IgD-negative memory B cell (primary cell): ENCODE data around the gene ARF1. TPM values are rescaled to one million over a fixed set of nuclear protein-coding genes. Genes with fewer than 3 reads are reported as not detected.

Experiments
- H3K27ac Mint-ChIP-seq, 3 donors: one replicate each; pipeline ENCODE4 v1.8.0; 2020 to 2022; ENCODE audit warnings: mild to moderate bottlenecking in 3 of 3, mixed read lengths in 3 of 3, moderate library complexity in 1 of 3
- H3K27me3 Mint-ChIP-seq: one replicate; pipeline ENCODE4 v1.8.0; 2021; ENCODE audit warnings: mixed read lengths
- H3K36me3 Mint-ChIP-seq: one replicate; pipeline ENCODE4 v1.8.0; 2020; ENCODE audit warnings: mild to moderate bottlenecking, mixed read lengths
- H3K4me1 Mint-ChIP-seq, 3 donors: one replicate each; pipeline ENCODE4 v1.8.0; 2020 to 2022; ENCODE audit warnings: mixed read lengths in 3 of 3, mild to moderate bottlenecking in 1 of 3
- H3K4me3 Mint-ChIP-seq, 4 donors: one replicate each; pipeline ENCODE4 v1.8.0; 2020 to 2022; ENCODE audit warnings: mild to moderate bottlenecking in 4 of 4, mixed read lengths in 4 of 4, moderate library complexity in 3 of 4
- H3K9me3 Mint-ChIP-seq, 3 donors: one replicate each; pipeline ENCODE4 v1.8.0; 2020 to 2021; ENCODE audit warnings: mixed read lengths in 3 of 3, mild to moderate bottlenecking in 1 of 3
- polyA plus RNA-seq: library from polyadenylated mRNA; unstranded; fragments of 300-500 nt; fragmentation: Illumina TruSeq; gene quantifications from one replicate; pipeline ENCODE4 v1.2.3, GENCODE V29; 2021

The ARF1 gene
- 428 TPM for polyA plus RNA-seq

DNA sequence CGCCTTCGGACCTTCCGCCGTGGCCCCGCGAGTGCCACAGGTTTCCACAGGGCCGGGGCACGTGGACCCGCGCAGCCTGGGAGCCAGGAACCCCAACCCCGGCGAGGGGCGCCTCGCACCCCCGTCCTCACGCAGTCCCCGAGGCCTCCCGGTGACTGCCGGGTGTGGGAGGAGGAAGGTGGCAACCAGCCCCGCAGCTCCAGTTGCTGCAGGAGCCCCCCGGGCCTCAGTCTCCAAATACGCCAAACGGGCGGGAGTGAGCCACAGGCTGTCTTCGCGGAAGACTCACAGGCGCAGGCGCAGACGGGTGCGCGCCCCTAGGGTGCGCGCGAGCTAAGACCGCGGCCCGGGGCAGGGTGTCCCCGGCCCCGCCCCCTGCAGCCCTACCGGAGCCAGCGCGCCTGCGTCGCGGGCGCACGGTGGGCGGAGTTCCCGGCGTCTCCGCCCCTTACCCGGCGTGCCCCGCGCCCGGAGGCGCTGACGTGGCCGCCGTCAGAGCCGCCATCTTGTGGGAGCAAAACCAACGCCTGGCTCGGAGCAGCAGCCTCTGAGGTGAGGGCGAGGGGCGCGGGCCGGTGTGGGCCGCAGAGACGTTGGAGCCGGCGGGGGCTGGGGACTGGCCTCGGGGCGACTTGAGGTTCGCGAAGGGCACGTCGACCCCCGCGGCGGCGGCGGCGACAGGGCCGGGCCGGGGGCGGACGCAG is at the start of gene ARF1:
ARF1 (plus strand) TSS at position 495 of the 704 bp plus-strand sequence. CDS start 14,407 bp downstream, outside the sequence.
- Mint-ChIP-seq H3K36me3 (no peaks in the 10 kb centered on the region), H3K4me1 (peaks cover 27 to 40% (median 33%) of the 10 kb centered on the region in 3 donors), H3K27ac (peak within 1 kb of the TSS; percentile 95 to 99 (median 97)), H3K9me3 (no peaks in the 10 kb centered on the region), H3K27me3 (no peaks in the 10 kb centered on the region), H3K4me3 (peak within 1 kb of the TSS; percentile 93 to 99 (median 96))

DNA sequence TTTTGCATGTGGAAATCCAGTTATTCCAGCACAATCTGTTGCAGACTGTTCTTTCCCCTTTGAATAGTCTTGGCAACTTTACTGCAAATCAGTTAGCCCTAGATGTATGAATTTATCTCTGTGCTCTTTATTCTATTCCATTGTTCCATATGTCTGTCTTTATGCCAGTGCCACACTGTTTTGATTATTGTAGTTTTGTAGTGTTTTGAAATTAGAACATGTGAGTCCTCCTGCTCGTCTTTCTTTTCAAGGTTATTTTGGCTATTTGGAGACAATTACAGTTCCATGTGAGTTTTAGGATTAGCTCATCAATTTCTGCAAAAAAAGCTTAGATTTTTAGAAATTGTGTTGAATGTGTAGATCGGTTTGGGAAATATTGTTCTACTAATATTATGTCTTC is 49.1 kb upstream of the ARF1 start:
- no peak overlapping the region for H3K27ac Mint-ChIP-seq
- H3K4me3 Mint-ChIP-seq, result no peak overlapping the region
- H3K4me1 Mint-ChIP-seq, result peaks cover 0 to 3% (median 2%) of the 10 kb centered on the region in 3 donors
- H3K9me3 Mint-ChIP-seq, result peaks cover 0 to 8% (median 6%) of the 10 kb centered on the region in 3 donors
- peaks cover 2% of the 10 kb centered on the region for H3K36me3 Mint-ChIP-seq
- H3K27me3 Mint-ChIP-seq, result peaks cover 21% of the 10 kb centered on the region

DNA sequence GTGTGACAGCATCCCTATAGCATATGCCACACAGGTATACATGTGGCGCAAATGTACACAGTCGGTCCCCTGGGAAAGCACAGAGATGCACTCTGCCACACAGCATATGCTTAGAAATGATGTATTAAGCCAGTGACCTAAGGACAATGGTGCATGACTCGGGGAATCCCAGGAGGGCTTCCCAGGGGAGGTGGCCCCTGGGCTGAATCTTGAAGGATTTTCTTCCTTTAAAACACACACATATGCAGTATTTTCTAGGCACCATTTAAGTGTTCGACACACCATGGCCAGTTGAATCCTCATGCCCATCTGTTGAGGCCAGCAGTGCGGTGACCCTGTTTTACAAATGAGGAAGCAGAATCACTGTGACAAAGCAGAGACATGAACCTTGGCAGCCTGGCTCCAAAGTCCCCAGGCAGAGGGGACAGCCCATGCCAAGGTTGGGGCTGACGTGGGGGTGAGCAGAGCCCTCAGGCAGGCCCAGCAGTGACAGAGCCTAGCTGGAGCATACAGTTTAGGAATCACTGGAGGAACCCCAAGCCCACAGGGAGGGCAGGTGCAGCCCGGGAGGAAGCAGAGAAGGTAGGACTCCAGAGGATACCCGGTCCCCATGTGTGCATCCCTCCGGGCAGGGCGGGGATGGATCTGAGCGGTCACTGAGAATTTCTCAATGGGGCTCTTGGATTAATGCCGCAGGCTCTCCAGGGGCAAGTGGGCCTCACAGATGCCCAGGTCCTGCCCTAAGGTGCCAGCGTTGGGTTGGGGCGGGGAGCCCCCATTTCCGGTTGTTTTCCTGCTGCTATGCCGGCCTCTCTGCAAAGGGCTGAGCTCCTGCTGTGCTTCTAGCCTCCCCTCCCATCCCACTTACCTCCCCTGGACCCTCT is 47.3 kb upstream of the ARF1 start:
- Mint-ChIP-seq H3K4me3 (no peak overlapping the region), H3K36me3 (peaks cover 2% of the 10 kb centered on the region), H3K27me3 (peaks cover 28% of the 10 kb centered on the region), H3K9me3 (peaks cover 0 to 8% (median 6%) of the 10 kb centered on the region in 3 donors), H3K4me1 (peaks cover 0 to 3% (median 2%) of the 10 kb centered on the region in 3 donors), H3K27ac (no peak overlapping the region)

DNA sequence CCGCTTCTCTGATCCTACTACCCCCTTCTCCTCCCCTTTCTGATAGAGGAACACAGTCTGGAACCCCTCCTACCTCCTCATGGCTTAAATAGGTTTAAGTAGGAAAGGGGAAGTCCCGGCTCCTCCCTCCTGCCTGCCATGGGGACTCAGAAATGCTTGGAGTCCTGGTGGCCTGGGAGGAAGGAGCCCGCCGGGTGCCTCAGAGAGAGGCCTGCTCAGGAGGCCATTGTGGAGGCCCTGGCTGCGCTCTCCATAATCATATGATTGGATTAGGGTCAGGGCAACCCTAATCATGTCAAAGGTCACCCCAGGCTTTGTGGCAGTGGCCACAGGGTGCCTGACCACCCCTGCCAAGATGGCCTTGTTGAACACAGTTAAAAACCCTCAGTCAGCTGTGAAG is 46.7 kb upstream of the ARF1 start:
- no peak overlapping the region for H3K27ac Mint-ChIP-seq
- H3K4me3 Mint-ChIP-seq, result no peak overlapping the region
- H3K9me3 Mint-ChIP-seq, result peaks cover 0 to 8% (median 6%) of the 10 kb centered on the region in 3 donors
- peaks cover 2% of the 10 kb centered on the region for H3K36me3 Mint-ChIP-seq
- peaks cover 30% of the 10 kb centered on the region for H3K27me3 Mint-ChIP-seq
- H3K4me1 Mint-ChIP-seq, result peaks cover 0 to 3% (median 2%) of the 10 kb centered on the region in 3 donors

DNA sequence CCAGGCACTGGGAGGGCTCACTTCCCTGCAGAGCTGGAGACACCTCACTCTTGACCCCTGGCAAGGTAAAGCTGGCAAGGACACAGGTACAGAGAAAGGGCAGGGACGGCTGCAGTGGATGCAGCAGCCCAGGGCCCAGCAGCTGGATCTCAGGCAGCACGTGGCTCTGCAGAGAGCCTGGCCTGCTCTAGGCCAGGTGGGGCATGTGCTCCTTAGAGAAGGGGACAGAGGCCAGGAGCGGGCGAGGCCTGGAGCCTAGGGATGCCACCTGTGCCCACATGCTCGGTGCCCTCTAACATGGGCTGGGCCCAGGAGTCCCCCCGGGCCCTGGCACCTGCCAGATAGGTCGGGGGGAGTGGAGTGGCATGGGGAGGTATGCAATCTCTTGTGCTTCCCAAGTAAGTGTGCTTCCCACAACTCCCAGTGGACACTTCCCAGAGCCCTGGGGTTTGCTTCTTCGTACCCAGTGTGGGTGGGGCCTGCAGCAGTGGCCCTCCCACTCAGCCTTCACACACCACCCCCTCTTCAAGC is 45.7 kb upstream of the ARF1 start:
- Mint-ChIP-seq H3K36me3 (peaks cover 2% of the 10 kb centered on the region), H3K27ac (no peak overlapping the region), H3K4me1 (peaks cover 0 to 3% (median 2%) of the 10 kb centered on the region in 3 donors), H3K9me3 (peaks cover 0 to 6% (median 4%) of the 10 kb centered on the region in 3 donors), H3K27me3 (peaks cover 24% of the 10 kb centered on the region), H3K4me3 (peak overlapping the region in 1 of 4 donors; percentile 70)

DNA sequence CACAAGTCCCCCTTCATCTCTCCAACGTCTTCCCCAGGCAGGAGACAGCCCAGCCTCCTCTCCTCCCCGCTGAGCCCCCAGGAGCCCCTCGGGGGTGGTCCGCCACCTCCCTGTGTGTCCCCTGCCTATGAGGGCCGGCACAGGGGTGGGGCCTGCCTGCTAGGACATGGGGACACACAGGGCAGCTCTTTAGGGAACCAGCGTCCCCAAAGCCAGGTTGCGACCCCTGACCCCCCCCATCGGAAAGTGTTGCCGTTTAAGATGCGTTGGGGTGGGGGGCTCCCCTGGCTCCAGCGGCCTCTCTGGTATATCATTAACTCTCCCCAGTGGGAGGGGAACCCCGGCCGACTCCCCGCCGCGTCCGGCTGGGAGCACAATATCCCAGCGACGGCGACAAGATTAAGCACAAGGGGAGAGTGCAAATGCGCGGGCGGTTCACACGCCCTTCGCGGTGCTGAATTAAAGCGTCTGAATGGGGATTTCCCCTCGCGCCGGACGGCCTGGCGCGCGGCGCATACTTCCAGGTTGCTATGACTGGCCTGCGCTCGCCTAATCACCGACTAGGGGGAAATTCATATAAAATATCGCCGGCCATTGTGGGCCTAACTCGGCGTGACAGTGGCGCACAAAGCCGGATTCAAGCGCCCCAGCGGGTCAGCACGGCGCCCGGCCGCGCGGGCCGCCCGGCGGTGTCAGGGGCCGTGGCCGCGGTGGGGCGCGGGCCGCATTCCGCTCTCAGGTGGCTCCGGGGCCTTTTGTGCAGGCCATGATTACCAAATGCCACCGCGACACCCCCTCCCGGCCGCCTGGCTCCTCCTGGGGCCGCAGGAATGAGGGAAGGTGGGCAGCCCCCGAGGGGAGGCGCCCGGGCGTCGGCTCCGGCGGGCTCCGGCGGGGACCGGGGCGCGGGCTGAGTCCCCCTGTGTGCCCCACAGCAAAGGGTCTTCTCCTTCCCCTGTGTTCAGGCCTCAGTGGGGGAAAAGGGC is 44.8 kb upstream of the ARF1 start:
- Mint-ChIP-seq H3K27me3 (peaks cover 23% of the 10 kb centered on the region), H3K4me3 (peak overlapping the region in 3 of 4 donors; percentile 24 to 83 (median 41))

DNA sequence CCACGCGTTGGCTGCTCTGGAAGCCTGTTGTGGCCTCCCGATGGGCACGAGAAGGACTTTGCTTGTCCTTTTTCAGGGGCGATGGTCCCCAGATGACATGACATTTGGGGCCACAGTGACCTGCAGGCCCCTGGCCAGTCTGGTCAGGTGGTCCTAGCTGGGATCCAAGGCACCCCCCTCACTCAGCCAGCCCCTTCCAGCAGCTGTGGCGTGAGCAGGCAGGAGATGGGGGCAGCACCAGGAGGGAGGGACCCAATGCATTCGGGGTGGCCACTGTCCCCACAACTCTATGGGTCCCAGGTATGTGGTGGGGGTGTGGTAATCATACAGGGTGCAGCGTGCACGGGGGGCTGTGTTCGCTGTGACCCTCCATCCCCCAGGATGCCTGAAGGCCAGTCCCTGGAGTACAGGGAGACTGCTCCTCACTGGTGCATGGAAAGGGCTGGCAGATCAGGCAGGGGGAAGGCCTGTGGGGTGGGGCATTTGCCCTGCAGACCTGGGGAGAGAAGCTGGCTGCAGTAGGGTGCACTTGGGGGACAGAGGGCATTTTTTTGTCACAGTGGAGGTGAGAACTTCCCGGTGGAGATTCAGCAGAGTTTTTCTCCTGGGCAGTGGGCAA is 44.0 kb upstream of the ARF1 start:
- Mint-ChIP-seq H3K4me1 (peaks cover 0 to 3% (median 2%) of the 10 kb centered on the region in 3 donors), H3K4me3 (no peak overlapping the region), H3K9me3 (peaks cover 0 to 2% (median under 1%) of the 10 kb centered on the region in 3 donors), H3K27ac (no peak overlapping the region), H3K27me3 (peaks cover 19% of the 10 kb centered on the region), H3K36me3 (peaks cover 2% of the 10 kb centered on the region)

More for the DNA sequence above, 44.8 kb upstream of the ARF1 start:
- Mint-ChIP-seq H3K4me1 (peaks cover 0 to 3% (median 2%) of the 10 kb centered on the region in 3 donors), H3K27ac (no peak overlapping the region), H3K36me3 (peaks cover 2% of the 10 kb centered on the region), H3K9me3 (peaks cover 0 to 6% (median 4%) of the 10 kb centered on the region in 3 donors)

DNA sequence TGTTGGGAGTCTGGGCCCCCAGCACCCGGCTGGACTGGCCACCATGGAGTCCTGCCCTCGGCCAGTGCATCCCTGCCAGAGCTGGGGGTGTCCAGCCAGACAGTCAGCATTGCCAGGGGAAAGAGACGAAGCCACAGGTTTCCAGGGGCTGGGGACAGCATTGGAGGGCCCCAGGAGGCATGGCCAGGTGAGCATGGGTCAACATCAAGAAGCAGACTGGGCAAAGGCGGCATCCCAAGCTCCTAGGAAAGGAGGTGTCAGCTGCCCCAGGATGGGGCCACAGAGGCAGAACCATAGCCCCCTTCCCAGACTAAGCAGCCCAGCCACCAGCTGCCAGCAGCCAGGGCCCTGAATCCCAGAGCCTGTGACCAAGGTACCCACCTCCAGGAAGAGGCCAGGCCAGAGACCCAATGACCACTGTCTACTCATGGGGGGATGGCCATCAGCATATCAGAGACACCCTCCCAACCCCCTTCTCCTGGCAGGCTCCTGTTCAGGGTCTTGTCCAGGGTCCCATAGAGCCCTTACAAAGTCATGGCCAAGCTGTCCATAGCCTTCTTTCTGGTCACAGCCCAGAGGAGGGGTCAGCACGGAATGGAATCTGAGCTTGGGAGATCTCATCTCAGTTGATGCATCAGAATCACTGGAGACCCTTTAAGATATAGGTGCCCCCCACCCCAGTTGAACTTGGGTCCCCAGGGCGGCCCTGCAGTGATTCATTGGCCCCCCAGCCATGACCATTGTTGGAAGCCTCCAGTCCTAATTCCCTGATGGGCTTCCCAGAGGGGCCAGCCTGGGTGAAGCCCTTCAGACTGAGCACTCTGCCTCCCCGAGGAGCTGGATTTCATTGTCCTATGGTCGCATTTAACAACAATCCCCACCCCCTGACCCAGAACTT is 43.3 kb upstream of the ARF1 start:
- H3K4me3 Mint-ChIP-seq, result no peak overlapping the region
- H3K27me3 Mint-ChIP-seq, result peaks cover 18% of the 10 kb centered on the region
- peaks cover 1% of the 10 kb centered on the region for H3K36me3 Mint-ChIP-seq
- H3K4me1 Mint-ChIP-seq, result peaks cover 0 to 3% (median 2%) of the 10 kb centered on the region in 3 donors
- H3K9me3 Mint-ChIP-seq, result no peaks in the 10 kb centered on the region
- no peak overlapping the region for H3K27ac Mint-ChIP-seq

DNA sequence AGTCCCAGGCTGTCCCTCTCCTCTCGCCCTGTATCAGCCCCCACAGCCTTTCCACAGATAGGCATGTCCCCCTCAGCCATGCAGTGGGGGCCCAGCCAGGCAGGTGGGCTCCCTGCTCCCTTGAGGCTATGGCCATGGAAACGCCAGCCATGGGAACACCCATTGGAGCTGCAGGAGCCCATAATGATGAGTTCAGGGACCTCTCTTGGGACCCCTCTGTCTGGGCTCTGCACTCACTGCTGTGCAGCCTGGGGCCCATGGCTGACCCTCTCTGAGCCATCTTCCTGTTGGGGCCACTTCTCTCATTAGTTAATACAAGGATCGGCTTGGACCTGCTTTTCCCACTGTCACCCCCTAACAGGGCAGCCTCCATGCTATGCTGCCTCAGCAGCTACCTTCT is 42.5 kb upstream of the ARF1 start:
- peak overlapping the region in 1 of 4 donors; percentile 73 for H3K4me3 Mint-ChIP-seq
- peaks cover 18% of the 10 kb centered on the region for H3K27me3 Mint-ChIP-seq
- H3K36me3 Mint-ChIP-seq, result no peaks in the 10 kb centered on the region
- peaks cover 0 to 3% (median 2%) of the 10 kb centered on the region in 3 donors for H3K4me1 Mint-ChIP-seq
- H3K9me3 Mint-ChIP-seq, result no peaks in the 10 kb centered on the region
- no peak overlapping the region for H3K27ac Mint-ChIP-seq

DNA sequence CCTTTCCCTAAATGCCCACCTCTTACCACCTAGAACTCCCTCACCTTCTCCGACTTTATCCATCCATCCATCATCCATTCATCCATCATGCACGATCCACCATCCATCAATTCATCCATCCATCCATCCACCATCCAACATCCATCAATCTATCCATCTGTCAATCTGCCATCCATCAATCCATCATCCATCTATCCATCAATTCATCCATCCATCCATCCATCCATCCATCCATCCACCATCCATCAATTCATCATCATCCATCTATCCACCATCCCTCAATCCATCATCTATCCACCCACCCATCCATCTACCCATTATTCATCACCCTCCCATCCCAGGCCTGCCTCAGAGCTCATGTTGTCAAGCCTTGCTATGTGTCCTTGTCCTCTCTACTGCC is 41.2 kb upstream of the ARF1 start:
- Mint-ChIP-seq H3K4me3 (no peak overlapping the region), H3K27me3 (peaks cover 17% of the 10 kb centered on the region), H3K9me3 (peaks cover 0 to 3% (median 2%) of the 10 kb centered on the region in 3 donors), H3K36me3 (no peaks in the 10 kb centered on the region), H3K4me1 (peaks cover 0 to 3% (median 2%) of the 10 kb centered on the region in 3 donors), H3K27ac (no peak overlapping the region)

DNA sequence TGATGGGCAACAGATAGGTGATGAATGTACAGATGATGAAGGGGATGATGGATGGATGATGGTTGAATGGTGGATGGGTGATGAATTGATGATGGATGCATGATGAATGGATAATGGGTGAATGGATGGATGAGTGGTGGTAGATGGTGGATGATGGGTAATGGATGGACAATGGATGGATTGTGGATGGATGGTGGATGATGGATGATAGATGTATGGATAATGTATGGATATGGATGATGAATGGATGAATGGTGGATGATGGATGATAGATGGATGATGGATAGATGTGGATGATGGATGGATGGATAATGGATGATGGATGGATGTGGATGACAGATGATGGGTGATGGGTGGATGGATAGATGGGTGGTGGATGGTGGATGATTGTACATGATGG is 40.0 kb upstream of the ARF1 start:
- Mint-ChIP-seq H3K27ac (no peak overlapping the region), H3K9me3 (peaks cover 0 to 6% (median 3%) of the 10 kb centered on the region in 3 donors), H3K27me3 (peaks cover 12% of the 10 kb centered on the region), H3K4me3 (no peak overlapping the region), H3K36me3 (no peaks in the 10 kb centered on the region), H3K4me1 (peaks cover 0 to 3% (median 2%) of the 10 kb centered on the region in 3 donors)

DNA sequence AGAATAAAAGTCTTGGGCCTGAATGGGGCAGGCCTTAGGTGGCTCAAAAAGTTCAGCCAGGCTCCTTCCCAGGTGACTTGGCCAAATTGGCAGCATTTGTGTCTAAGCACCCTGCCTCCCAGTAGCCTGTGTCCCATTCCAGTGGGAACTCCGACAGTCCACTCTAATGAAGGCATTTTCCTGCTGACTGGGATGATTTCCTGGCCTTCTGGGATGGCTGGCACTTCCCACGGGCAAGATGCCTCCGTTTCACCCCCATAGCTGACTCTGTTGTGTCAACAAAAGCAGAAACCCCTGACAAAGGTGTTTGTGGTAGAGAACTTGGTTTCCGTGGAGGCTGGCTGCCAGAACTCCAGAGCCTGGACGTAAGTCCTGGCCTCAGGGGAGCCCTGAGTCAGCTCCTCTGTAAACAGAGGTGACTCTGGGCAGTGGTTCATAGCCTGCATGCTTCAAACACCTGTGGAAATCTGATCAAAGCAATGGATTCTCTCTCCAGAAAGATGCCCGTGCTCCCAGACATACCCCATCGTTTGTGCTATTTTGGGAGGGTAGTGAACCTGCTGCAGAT is 39.1 kb upstream of the ARF1 start:
- peaks cover 0 to 6% (median 3%) of the 10 kb centered on the region in 3 donors for H3K9me3 Mint-ChIP-seq
- peaks cover 9% of the 10 kb centered on the region for H3K27me3 Mint-ChIP-seq
- H3K4me3 Mint-ChIP-seq, result no peak overlapping the region

DNA sequence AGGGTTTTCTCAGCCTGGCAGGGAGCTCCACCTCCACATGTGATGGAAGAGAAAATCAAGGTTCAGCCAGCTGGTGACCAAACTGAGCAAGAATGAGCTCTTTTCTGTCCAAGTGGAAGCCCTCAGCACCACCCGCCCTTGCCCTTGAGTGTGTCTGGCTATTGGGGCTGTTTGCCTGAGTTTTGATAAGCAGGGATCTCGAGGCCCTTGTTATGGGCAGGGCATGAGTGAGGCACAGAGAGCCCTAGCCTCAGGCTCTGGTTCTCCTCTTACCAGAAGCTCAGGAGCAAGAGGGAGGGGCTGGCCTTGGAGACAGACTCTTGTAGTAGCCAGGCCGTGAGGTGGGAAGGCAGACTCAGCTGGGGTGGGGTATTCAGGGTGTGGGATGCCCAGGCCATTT is 37.5 kb upstream of the ARF1 start:
- Mint-ChIP-seq H3K4me3 (no peak overlapping the region), H3K36me3 (no peaks in the 10 kb centered on the region), H3K27ac (no peak overlapping the region), H3K4me1 (no peaks in the 10 kb centered on the region), H3K27me3 (peaks cover 12% of the 10 kb centered on the region), H3K9me3 (peaks cover 0 to 6% (median 3%) of the 10 kb centered on the region in 3 donors)

More for the DNA sequence above, 39.1 kb upstream of the ARF1 start:
- no peaks in the 10 kb centered on the region for H3K4me1 Mint-ChIP-seq
- H3K36me3 Mint-ChIP-seq, result no peaks in the 10 kb centered on the region
- H3K27ac Mint-ChIP-seq, result no peak overlapping the region
